ENCODE measurements around the gene SPTA1. TPM values are rescaled to one million over a fixed set of nuclear protein-coding genes. Genes with fewer than 3 reads are reported as not detected.

SPTA1 gene
- total and polyA plus RNA-seq, 2 of the 8 experiments (the other 6 are each of a cell fraction or from before 2014, with no cell fraction given) = not detected

DNA sequence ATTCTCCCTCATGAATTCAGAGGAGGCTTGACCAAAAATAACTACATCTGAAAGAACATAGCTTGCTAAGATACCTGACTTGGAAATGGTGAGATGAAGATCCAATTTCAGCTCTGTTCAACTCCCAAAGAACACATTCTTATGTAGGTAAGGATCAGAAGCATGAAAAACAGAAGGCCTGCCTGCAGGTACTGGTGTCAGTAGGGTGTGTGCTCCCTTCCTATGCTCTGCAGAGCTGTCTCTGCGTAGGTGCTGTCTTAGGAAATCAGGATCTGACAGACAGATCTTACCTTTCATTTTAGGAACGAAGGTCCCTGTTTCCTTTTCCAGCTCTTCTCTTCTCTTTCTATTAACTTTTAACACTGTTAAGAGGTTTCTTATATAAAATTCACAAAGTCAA is 19.6 kb upstream of the SPTA1 start:
- no peak for DNase-seq (ENCODE audit: low read depth in 1 of 2, low spot score in 2 of 2)
- no peak overlapping the region for H3K14ac ChIP-seq (ENCODE audit: insufficient read length)
- WGBS, 2 experiments (ENCODE audit: extremely low coverage in 1 of 2, insufficient coverage in 1 of 2, insufficient read length in 1 of 2, insufficient replicate concordance in 2 of 2, low coverage in 1 of 2, low lambda C conversion rate in 2 of 2, missing lambda C conversion rate in 1 of 2) = 86% methylated on average over 2 of the region's 2 CpGs; no CpG with 5 or more reads in 1 of the 2 experiments
- H3K36me3 ChIP-seq (ENCODE audit: control insufficient read depth in 2 of 4, insufficient read depth in 4 of 4, low read length in 3 of 4) = no peaks in the 10 kb centered on the region
- no peak overlapping the region for H2BK20ac ChIP-seq (ENCODE audit: low read length)
- no peak overlapping the region for H3K56ac ChIP-seq (replicated peaks; ENCODE audit: insufficient read length, low read depth, low read length)
- H3K23ac ChIP-seq (ENCODE audit: insufficient read length) = no peak overlapping the region
- CTCF ChIA-PET (ENCODE audit: partially characterized antibody) = no interaction called here
- no peak overlapping the region for H2BK12ac ChIP-seq (ENCODE audit: low read depth, low read length)
- H3K23me2 ChIP-seq (ENCODE audit: low read depth, low read length) = no peaks in the 10 kb centered on the region
- no peak overlapping the region for H4K91ac ChIP-seq (replicated peaks; ENCODE audit: insufficient read length, low read length)
- H4K5ac ChIP-seq (ENCODE audit: insufficient read length, low read depth, low read length) = no peak overlapping the region
- no peak overlapping the region for H3K27ac ChIP-seq (ENCODE audit: low read depth, low read length)
- no peak overlapping the region for H3K4me2 ChIP-seq (ENCODE audit: insufficient read depth in 1 of 2, low read depth in 2 of 2, low read length in 2 of 2)
- no peak overlapping the region for H2BK120ac ChIP-seq (replicated peaks; ENCODE audit: low read depth, low read length)
- H3K4me1 ChIP-seq (replicated peaks in 1 of 4; ENCODE audit: control insufficient read depth in 3 of 4, insufficient read depth in 4 of 4, low read length in 3 of 4) = no peaks in the 10 kb centered on the region
- H2BK15ac ChIP-seq (ENCODE audit: low read length) = no peak overlapping the region
- H4K20me1 ChIP-seq (replicated peaks in 1 of 2; ENCODE audit: control insufficient read depth in 1 of 2, insufficient read depth in 2 of 2, low read length in 2 of 2) = no peaks in the 10 kb centered on the region
- no peak overlapping the region for H2AFZ ChIP-seq (ENCODE audit: low read length)
- POLR2A ChIA-PET (ENCODE audit: partially characterized antibody) = no interaction called here
- no peaks in the 10 kb centered on the region for H3K79me2 ChIP-seq (ENCODE audit: control insufficient read depth in 1 of 2, insufficient read depth in 2 of 2, low read length in 2 of 2)
- no peaks in the 10 kb centered on the region for H3K79me1 ChIP-seq (ENCODE audit: low read depth, low read length)
- H3K4me3 ChIP-seq (ENCODE audit: extremely low read depth in 1 of 4, insufficient read depth in 2 of 4, low read depth in 3 of 4, low read length in 4 of 4) = no peak overlapping the region
- H2BK5ac ChIP-seq (ENCODE audit: low read depth, low read length) = no peak overlapping the region
- no peaks in the 10 kb centered on the region for H3K27me3 ChIP-seq (replicated peaks in 1 of 4; ENCODE audit: control insufficient read depth in 3 of 4, extremely low read depth in 1 of 4, insufficient read depth in 3 of 4, low read length in 3 of 4)
- H2AK5ac ChIP-seq (ENCODE audit: low read depth, low read length) = no peak overlapping the region
- no peaks in the 10 kb centered on the region for H3K9me3 ChIP-seq (ENCODE audit: insufficient read depth in 2 of 2, low read depth in 1 of 2, low read length in 1 of 2)
- no peak overlapping the region for H3K4ac ChIP-seq (replicated peaks; ENCODE audit: insufficient read length, low read depth, low read length)
- H4K8ac ChIP-seq (ENCODE audit: extremely low read depth, insufficient read depth, low read length) = no peak overlapping the region
- no peak overlapping the region for H3K9ac ChIP-seq (replicated peaks in 1 of 4; ENCODE audit: extremely low read depth in 1 of 4, low read depth in 3 of 4, low read length in 3 of 4)
- H3K18ac ChIP-seq (ENCODE audit: extremely low read depth, low read length) = no peak overlapping the region
- no peak for FAIRE-seq
- TF ChIP-seq POLR2AphosphoS5 (IDR thresholded peaks at IDR 0.05; ENCODE audit: low read depth, low read length) (no peak), RFX5 (IDR thresholded peaks at IDR 0.05; ENCODE audit: borderline replicate concordance, low read depth, low read length) (no peak), SIN3A (conservative IDR thresholded peaks at IDR 0.05 in 1 of 2, IDR thresholded peaks at IDR 0.05 in 1 of 2; ENCODE audit: low read depth in 1 of 2, low read length in 2 of 2) (no peak), RAD21 (IDR thresholded peaks at IDR 0.05 in 1 of 2, conservative IDR thresholded peaks at IDR 0.05 in 1 of 2; ENCODE audit: low read depth in 2 of 2, low read length in 2 of 2) (no peak), SP4 (IDR thresholded peaks at IDR 0.05; ENCODE audit: low read length) (no peak), SAP30 (IDR thresholded peaks at IDR 0.05; ENCODE audit: insufficient read depth, insufficient replicate concordance, low read length) (no peak), YY1 (IDR thresholded peaks at IDR 0.05; ENCODE audit: low read depth, low read length) (no peak), MAFK (IDR thresholded peaks at IDR 0.05; ENCODE audit: low read depth, low read length) (no peak), EZH2 (IDR thresholded peaks at IDR 0.05; ENCODE audit: low read depth, low read length, severe bottlenecking) (no peak), RBBP5 (IDR thresholded peaks at IDR 0.05; ENCODE audit: borderline replicate concordance, low read depth, low read length) (no peak), TEAD4 (IDR thresholded peaks at IDR 0.05; ENCODE audit: low read depth, low read length) (no peak), EGR1 (IDR thresholded peaks at IDR 0.05; ENCODE audit: borderline replicate concordance, low read depth, low read length) (no peak)
- TF ChIP-seq, protein P1, sequence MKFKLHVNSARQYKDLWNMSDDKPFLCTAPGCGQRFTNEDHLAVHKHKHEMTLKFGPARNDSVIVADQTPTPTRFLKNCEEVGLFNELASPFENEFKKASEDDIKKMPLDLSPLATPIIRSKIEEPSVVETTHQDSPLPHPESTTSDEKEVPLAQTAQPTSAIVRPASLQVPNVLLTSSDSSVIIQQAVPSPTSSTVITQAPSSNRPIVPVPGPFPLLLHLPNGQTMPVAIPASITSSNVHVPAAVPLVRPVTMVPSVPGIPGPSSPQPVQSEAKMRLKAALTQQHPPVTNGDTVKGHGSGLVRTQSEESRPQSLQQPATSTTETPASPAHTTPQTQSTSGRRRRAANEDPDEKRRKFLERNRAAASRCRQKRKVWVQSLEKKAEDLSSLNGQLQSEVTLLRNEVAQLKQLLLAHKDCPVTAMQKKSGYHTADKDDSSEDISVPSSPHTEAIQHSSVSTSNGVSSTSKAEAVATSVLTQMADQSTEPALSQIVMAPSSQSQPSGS (IDR thresholded peaks at IDR 0.05; ENCODE audit: low read length) = no peak
